H7 (cell line): ENCODE data around the gene OTUD7B. TPM values are rescaled to one million over a fixed set of nuclear protein-coding genes. Genes with fewer than 3 reads are reported as not detected.
"Not testable (repeated sequence)": the region's sequence is repeated elsewhere in the genome, so short reads cannot be mapped to it uniquely, and the experiment has no call there.

Source experiments
- DNase-seq: peaks from one replicate; pipeline ENCODE4 v3.0.0; 2012
- H3K27me3 ChIP-seq: 2 replicates; pipeline ENCODE4 v1.6.0; 2011; ENCODE audit warnings: mild to moderate bottlenecking, low read length; ENCODE audit not compliant: control insufficient read depth, insufficient read depth
- H3K36me3 ChIP-seq: replicated peaks from 2 replicates; pipeline ENCODE4 v1.5.1; 2011; ENCODE audit warnings: low read length; ENCODE audit not compliant: control insufficient read depth, insufficient read depth
- H3K4me3 ChIP-seq: 2 replicates; pipeline ENCODE4 v1.5.1; 2011; ENCODE audit warnings: low read depth, mild to moderate bottlenecking, control low read depth, low read length, moderate library complexity; ENCODE audit not compliant: insufficient read depth
- total RNA-seq: library from RNA; depleted of rRNA; stranded (reverse); fragments of >200 nt; shearing (Covaris generic); gene quantifications from 2 replicates; pipeline ENCODE4 v1.2.3, GENCODE V29; 2014

The OTUD7B gene
- total RNA-seq, 1 experiment from 2014 or later = 17.4 TPM

- Histone ChIP-seq H3K4me3 (no peak overlapping the region), H3K36me3 (no peaks in the 10 kb centered on the region), H3K27me3 (no peaks in the 10 kb centered on the region)
- no peak for DNase-seq
These were observed 23.8 kb downstream of the OTUD7B start for GRCh38 chr1:149986486-149987296.

- DNase-seq = no peak
- Histone ChIP-seq H3K36me3 (peaks cover under 1% of the 10 kb centered on the region), H3K4me3 (no peak overlapping the region), H3K27me3 (no peaks in the 10 kb centered on the region)
These were observed 30.5 kb downstream of the OTUD7B start for GRCh38 chr1:149979972-149980540.

DNA sequence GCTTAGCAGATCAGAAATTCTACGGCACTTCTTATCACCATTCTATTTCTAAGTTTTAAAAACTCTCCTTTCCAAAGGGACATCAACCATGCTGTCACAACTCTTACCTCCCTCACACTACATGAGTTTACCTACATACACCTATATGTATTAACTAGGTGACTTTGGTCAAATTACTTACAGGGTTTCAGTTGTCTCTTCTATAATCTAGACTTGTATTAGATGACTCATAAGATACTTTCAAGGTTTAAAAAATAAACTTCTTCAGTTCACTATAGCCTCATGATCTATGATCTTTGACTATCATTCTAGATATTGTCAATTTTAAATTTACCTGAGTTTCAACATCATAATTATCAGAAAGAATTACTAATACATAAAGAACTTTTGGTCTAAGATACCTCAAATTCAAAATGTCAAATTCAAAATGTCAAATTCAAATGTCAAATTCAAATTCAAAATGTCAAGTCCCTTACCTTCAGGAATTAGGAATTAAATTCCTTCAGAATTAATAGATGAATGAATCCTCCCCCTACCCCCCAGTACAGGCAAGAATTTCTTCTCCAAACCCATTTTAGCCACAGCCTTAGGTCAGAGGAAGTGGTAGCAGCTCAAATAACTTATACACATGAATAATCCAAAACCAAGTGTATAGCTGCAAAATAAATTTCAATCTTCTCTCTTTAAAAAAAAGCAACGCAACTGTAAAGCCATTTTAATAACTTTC, 31.1 kb downstream of the OTUD7B start:
- no peak for DNase-seq
- H3K36me3 ChIP-seq = peaks cover 4% of the 10 kb centered on the region
- H3K27me3 ChIP-seq = no peaks in the 10 kb centered on the region
- no peak overlapping the region for H3K4me3 ChIP-seq

DNA sequence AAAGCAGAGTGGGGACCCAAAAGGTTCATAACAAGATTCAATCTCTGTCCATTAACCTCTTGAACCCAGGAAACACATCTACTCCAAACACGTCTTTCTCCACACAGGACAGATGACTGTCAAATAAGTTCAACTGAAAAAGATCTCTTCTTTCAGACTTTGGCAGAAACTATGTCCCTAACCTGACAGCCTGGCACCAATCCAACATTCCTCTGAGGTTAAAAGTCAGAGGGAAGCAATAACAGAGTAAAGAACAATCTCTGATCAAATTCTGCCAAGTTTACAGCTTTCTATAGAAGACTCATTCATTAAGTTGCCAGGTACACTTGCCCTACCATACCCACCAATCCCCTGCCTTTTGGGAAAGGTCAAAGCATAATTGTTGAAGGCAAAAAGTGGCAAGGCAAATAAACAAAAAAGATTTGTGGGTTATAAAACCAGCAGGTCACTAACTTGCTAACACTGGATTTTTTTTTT, 31.9 kb downstream of the OTUD7B start:
- H3K36me3 ChIP-seq = peaks cover 4% of the 10 kb centered on the region
- no peaks in the 10 kb centered on the region for H3K27me3 ChIP-seq
- no peak for DNase-seq
- H3K4me3 ChIP-seq = no peak overlapping the region

GRCh38 chr1:149977345-149977744, 33.2 kb downstream of the OTUD7B start:
- peaks cover 4% of the 10 kb centered on the region for H3K36me3 ChIP-seq
- H3K4me3 ChIP-seq = no peak overlapping the region
- DNase-seq = no peak
- no peaks in the 10 kb centered on the region for H3K27me3 ChIP-seq

DNA sequence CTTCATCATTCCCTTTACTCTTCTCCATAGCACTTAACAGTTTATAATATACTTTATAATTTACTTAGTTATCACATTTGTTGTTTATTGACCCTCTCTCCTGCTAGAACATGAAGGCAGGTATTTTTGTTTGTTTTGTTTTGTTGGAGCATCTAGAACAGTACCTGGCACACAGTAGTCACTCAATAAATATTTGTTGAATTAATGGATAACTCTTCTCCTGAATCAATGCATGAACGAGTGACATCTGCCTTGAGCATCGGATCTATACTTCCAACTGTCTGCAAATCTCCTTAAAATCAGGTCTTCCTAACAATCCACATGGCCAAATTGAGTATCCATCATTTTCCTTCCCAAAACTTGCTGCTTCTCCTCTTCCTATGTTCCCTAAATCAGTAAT, 38.0 kb downstream of the OTUD7B start:
- H3K27me3 ChIP-seq = no peaks in the 10 kb centered on the region
- no peak overlapping the region for H3K4me3 ChIP-seq
- peaks cover 7% of the 10 kb centered on the region for H3K36me3 ChIP-seq
- no peak for DNase-seq

- no peak for DNase-seq
- Histone ChIP-seq H3K4me3 (no peak overlapping the region), H3K27me3 (no peaks in the 10 kb centered on the region), H3K36me3 (peaks cover 14% of the 10 kb centered on the region)
These were observed 42.9 kb downstream of the OTUD7B start for GRCh38 chr1:149967646-149968045.

- Histone ChIP-seq H3K36me3 (peaks cover 14% of the 10 kb centered on the region), H3K27me3 (no peaks in the 10 kb centered on the region), H3K4me3 (no peak overlapping the region)
- no peak for DNase-seq
These were observed 43.5 kb downstream of the OTUD7B start for GRCh38 chr1:149967041-149967440.

DNA sequence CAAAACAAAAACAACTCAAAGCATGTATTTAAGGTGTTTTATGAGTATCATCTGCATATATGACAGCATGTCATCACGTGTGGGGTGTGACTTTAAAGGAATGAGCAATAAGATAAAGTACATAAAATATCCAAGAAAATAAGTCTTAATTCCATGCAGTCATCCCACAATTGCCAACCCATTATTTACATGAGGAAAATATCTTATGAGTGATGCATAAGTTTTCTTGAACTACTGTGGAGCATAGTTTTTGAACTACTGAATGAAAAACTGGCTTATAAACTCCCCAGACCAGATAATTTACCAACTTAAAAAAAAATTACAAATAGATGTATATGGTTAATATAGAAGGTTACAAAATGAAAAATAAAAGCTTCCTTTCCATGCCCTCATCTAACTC, 44.1 kb downstream of the OTUD7B start:
- Histone ChIP-seq H3K4me3 (no peak overlapping the region), H3K27me3 (no peaks in the 10 kb centered on the region), H3K36me3 (peaks cover 14% of the 10 kb centered on the region)
- no peak for DNase-seq

DNA sequence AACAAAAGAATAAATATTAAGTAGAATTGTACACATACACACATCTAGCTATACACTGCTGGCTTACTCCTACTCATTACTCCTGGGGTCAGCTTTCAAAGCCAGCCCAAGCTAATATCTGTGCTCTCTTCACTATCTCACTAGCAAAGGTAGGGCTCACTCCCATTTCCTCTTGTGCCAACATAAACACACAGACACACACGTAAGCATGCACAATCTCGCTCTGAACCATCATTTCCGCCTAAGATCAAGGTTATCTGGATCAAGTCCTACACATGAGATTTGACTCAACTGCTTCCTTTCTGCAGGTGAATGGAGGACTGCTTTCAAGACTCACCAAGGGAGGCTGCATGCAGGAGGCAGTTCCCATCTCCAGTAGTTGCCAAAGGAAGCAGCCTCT, 45.1 kb downstream of the OTUD7B start:
- Histone ChIP-seq H3K27me3 (no peaks in the 10 kb centered on the region), H3K36me3 (peaks cover 11% of the 10 kb centered on the region), H3K4me3 (no peak overlapping the region)
- no peak for DNase-seq

DNA sequence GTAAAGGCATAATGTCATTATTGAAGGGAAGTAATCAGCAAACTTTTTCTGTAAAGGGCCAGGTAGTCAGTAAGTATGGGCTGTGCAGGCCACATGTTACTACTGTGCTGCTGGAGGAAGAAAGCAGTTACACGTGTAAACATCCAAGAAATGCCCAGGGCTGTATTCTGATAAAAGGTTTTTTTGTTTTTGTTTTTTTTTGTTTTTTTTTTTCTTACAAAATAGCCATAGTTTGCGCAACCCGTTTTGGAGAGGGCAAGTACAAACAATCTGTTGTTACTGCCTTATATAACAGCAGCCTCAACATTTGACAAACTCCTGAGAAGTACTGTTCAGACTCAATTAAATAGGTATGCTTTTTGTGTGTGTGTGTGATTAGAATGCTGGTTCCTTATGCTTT, 47.2 kb downstream of the OTUD7B start:
- no peak for DNase-seq
- Histone ChIP-seq H3K4me3 (no peak overlapping the region), H3K27me3 (no peaks in the 10 kb centered on the region), H3K36me3 (peaks cover 17% of the 10 kb centered on the region)

- Histone ChIP-seq H3K27me3 (no peaks in the 10 kb centered on the region), H3K36me3 (peaks cover 21% of the 10 kb centered on the region), H3K4me3 (no peak overlapping the region)
- DNase-seq = no peak
These were observed 47.8 kb downstream of the OTUD7B start for GRCh38 chr1:149962736-149963135.

DNA sequence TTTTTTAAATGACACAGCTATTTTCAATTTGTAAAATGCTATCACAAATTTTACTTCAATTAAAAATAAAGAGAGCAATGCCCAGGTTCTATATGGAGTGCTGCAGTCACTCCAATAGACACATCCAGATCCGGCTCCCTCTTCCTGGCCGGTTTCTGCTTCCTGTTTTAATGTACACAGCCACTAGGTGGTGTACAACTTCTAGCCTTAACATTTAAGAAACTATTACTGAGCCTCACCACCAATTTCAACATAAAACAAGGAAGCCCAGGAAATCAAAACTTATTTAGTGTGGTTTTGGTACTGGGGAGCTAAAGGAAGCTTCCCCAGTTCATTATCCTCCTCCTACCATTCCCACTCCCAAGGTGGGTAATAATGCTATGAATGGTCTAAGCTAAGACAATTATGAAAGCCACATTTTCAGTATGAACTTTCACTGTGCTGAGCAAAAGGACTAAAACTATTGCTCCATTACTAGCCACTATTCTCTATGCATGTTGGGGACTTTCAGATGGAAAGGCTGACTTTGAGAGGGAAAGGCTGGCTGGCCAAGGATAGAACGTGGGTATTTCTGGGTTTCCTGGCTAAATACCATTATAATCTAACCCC, 48.4 kb downstream of the OTUD7B start:
- Histone ChIP-seq H3K27me3 (no peaks in the 10 kb centered on the region), H3K36me3 (peaks cover 22% of the 10 kb centered on the region), H3K4me3 (no peak overlapping the region)
- DNase-seq = peak; percentile 63

DNA sequence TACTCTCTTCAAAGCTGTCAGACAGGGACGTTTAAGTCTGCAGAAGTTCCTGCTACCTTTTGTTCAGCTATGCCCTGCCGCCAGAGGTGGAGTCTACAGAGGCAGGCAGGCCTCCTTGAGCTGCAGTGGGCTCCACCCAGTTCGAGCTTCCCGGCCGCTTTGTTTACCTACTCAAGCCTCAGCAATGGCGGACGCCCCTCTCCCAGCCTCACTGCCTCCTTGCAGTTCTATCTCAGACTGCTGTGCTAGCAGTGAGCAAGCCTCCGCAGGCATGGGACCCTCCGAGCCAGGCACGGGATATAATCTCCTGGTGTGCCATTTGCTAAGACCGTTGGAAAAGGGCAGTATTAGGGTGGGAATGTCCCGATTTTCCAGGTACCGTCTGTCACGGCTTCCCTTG, 53.0 kb downstream of the OTUD7B start:
- DNase-seq, H3K27me3 ChIP-seq, H3K4me3 ChIP-seq: not testable (repeated sequence)
- H3K36me3 ChIP-seq = peaks cover 11% of the 10 kb centered on the region
